GM19328 (cell line): ENCODE data around the gene LCE5A.
"Not testable (repeated sequence)": the region's sequence is repeated elsewhere in the genome, so short reads cannot be mapped to it uniquely, and the experiment has no call there.

Experiments
- ATAC-seq: cut with Tn5 transposase; IDR thresholded peaks from one replicate; pipeline ENCODE4 v1.9.1; 2021; ENCODE audit warnings: mild to moderate bottlenecking, moderate library complexity; ENCODE audit not compliant: unreplicated experiment

LCE5A gene

DNA sequence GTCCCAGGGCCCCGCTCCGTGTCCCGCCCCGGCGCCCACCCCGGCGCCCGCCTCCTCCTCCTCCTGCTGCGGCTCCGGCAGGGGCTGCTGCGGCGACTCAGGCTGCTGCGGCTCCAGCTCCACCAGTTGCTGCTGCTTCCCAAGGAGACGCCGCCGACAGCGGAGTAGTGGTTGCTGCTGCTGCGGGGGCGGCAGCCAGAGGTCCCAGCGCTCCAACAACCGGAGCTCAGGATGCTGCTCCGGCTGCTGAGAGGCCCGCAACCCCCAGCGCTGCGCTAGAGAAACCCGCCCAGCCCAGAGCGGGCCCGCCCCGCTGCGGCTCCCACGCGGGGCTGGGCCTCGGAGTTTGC, 4.8 kb downstream of the LCE5A start:
- no peak for ATAC-seq

GRCh38 chr1:152516082-152516481, 5.5 kb downstream of the LCE5A start:
- no peak for ATAC-seq

DNA sequence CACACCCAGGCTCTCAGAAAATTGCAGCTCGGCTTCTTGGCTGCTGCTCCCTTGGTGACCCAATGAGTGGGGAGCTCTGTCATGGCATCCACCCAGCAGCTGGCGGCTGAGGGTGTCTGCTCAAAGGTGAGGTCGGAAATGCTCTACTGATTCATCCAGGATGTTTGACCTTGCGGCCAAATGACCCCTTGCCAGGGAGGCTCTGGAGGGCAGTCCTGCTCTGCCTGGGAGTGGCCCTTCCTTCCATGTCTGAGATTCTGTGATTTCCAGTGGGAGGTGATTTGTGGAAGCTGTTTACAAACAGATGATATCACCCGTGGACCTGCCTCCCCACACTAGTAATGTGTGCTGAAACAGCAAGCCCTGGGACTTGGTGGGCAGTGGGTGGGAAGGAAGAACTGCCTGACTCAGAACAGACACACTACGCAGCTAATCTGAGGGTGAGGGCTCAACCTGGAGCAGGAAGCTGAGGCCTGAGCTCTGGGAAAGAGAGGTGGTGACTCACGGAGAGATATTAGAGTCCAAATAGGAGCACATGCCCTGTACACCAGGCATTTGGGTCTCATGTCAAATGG, 6.7 kb downstream of the LCE5A start:
- no peak for ATAC-seq

DNA sequence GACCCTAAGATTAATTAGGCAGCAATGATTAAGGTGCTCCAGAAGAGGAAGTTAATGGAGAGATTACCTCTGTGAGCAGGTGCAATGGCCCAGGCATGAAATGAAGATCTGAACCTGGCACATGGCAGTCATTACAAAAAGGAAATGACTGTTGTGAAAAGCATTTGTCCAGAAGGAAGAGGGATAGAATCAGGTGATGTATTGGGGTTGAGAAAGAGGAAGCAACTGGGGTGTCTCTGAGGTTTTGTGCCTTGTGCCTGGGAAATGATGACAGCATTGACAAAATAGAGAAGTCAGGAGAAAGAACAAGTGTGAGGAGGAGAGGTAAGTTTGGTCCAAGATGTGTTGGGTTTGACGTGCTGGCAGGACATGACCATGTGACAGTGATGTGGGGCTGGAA, 9.2 kb downstream of the LCE5A start:
- ATAC-seq = no peak

DNA sequence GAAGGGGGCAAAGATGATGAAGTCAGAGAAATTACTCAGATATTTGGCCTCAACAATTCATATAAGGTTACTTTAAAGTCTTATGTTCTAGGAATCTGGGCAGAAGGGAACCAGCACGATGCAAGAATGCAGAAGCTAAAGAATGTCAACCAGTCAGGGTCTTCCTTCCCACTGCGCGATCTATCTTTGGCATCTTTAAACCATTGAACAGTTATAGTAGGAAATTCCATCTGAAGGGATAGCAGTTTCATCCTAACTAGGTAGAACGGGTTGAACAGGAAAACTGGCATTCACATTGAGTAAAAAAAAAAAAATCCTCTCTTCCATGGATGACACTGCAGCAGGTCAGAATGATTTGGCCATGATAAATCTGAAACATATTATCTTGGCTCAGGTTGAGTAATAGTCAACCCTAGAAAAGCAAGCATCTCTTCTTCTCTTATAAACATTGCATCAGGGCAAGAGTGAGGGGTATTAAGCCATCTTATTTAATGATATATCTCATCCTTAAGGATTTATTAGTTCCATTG, 10.0 kb downstream of the LCE5A start:
- no peak for ATAC-seq

- ATAC-seq = no peak
Observed at GRCh38 chr1:152525080-152525641, 14.6 kb downstream of the LCE5A start.

GRCh38 chr1:152533327-152533938, 22.8 kb downstream of the LCE5A start:
- no peak for ATAC-seq

DNA sequence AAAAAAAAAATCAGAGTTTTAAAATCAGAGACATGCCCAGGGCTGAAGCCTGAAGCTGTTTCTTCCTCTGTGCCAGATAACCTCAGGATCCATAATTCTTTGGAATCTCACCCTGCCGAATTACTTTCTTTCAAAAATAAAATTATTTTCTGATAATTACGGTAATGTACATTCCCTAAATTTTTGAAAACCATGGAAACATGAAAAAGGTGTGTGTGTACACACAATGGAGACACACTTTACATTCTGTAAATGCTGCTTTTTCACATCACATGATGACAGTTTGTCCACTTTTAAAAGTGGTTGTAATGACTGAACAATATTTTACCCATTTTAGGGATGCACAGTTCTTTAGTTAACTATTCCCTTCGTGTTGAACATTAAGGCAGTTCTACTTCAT, 25.2 kb downstream of the LCE5A start:
- no peak for ATAC-seq

DNA sequence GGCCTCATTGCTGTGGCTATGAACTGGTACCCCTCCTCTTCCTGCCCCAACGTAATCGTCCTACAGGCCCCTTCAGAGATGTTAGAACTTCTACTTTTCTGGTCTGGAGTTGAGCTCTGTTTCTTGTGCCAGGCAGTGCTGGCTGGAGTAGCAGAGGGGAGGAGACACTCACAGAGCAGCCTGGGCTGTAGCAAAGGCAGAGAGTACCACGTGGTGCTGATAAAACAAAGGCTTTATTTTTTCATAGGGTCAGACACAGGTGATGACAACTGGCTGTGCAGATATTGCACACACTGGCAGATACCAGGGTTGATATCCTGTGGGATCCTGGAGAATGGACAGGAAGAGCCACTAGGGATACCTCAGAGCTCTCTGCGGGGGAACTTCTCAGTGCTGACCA, 26.9 kb downstream of the LCE5A start:
- no peak for ATAC-seq

- no peak for ATAC-seq
Observed at GRCh38 chr1:152539901-152540300, 29.3 kb downstream of the LCE5A start.

DNA sequence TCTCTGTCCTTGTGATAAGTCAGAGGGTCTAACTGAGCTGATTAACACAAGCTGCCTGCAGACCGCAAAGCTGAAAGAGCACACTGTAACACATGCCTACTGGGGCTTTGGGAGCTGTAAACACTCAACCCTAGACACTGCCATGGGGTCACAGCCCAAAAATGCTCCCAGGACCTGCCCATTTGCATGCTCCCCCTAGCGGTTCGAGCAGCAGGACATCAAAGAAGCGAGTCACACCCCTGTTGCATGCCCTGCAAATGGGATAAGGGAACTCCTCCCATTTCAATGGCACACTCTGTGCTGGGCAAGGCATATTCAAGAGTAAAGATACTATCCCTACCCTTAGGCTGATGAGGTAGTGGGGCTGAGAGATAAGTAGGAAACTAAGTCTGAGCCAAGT, 33.2 kb downstream of the LCE5A start:
- ATAC-seq = no peak

- no peak for ATAC-seq
Observed at GRCh38 chr1:152546704-152547103, 36.1 kb downstream of the LCE5A start.

DNA sequence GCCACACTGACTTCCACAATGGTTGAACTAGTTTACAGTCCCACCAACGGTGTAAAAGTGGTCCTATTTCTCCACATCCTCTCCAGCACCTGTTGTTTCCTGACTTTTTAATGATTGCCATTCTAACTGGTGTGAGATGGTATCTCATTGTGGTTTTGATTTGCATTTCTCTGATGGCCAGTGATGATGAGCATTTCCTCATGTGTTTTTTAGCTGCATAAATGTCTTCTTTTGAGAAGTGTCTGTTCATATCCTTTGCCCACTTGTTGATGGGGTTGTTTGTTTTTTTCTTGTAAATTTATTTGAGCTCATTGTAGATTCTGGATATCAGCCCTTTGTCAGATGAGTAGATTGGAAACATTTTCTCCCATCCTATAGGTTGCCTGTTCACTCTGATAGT, 37.8 kb downstream of the LCE5A start:
- not testable (repeated sequence) for ATAC-seq
